Mucosa of descending colon (tissue), 3 donors: ENCODE data around the gene AGK. TPM values are rescaled to one million over a fixed set of nuclear protein-coding genes. Genes with fewer than 3 reads are reported as not detected.

ENCODE experiments used
- ATAC-seq: fragments of 200-7000 bp; cut with Tn5 transposase; one replicate; pipeline ENCODE4 v1.9.1; 2020; ENCODE audit warnings: mild to moderate bottlenecking, moderate library complexity
- DNase-seq, 3 donors: peaks; one replicate each; pipeline ENCODE4 v3.0.0-alpha.2; 2020
- H3K36me3 ChIP-seq: fragments of 200-600 bp; one replicate; pipeline ENCODE4 v1.8.0; 2021; ENCODE audit warnings: low read depth, mild to moderate bottlenecking
- H3K4me1 ChIP-seq: fragments of 200-600 bp; one replicate; pipeline ENCODE4 v1.8.0; 2021; ENCODE audit warnings: low read depth, mild to moderate bottlenecking
- H3K4me3 ChIP-seq: fragments of 200-600 bp; one replicate; pipeline ENCODE4 v1.8.0; 2021; ENCODE audit warnings: mild to moderate bottlenecking
- H3K9me3 ChIP-seq: fragments of 200-600 bp; one replicate; pipeline ENCODE4 v1.8.0; 2021; ENCODE audit warnings: mild to moderate bottlenecking
- intact Hi-C, 2 donors: fragments of 100-400 bp; cut with DNase I in 1 of 2; cut with micrococcal nuclease in 1 of 2; formaldehyde crosslinking; loops; one replicate each; pipeline versions ENCODE4 v1.11.0 to v1.11.1; 2022; cut with DNase I, micrococcal nuclease
- total RNA-seq, 3 donors: library from RNA; stranded (reverse); fragmentation: NEBNext Ultra II Directional in 2 of 3; extraction: Animal tissue kit (Norgen Biotek cat#: 25700) in 2 of 3; gene quantifications; one replicate each; pipeline versions ENCODE4 v1.2.1 to v1.2.4, GENCODE V29; 2021 to 2023
- TF ChIP-seq, protein P1 (sequence below): fragments of 200-600 bp; IDR thresholded peaks from one replicate; pipeline ENCODE4 v1.8.0; 2022; ENCODE audit warnings: antibody characterized with exemption, mild to moderate bottlenecking
- donor health status: DM: no; HTN: no; CAD: no; lungs with moderate emphysema.
- donor health status: DM: no; HTN: no; CAD: no.
- donor health status: DM: no; HTN: yes; CAD: no.

The AGK gene
- total RNA-seq, 3 donors from 2014 or later = 16.7 to 20.7 (median 17.6) TPM

DNA sequence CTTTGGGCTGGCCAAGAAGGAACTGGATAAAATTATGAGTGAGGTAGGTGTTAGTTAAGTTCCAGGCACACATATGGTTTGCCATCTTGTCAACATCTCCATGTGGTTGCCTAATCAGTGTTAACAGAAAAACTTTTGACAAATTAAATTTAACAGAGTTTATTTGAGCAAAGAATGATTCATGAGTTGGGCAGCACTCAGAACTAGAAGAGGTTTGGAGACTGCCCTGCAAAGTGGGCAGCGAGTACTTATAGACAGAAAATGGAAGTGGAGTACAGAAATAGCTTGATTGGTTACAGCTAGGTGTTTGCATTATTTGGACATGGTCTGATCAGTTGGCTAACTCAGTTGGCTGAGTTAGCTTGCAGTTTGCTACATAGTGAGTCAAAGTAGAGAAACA is 37.5 kb upstream of the AGK start:
- no peak for DNase-seq
- Histone ChIP-seq H3K9me3 (no peaks in the 10 kb centered on the region), H3K36me3 (no peaks in the 10 kb centered on the region), H3K4me1 (peaks cover 5% of the 10 kb centered on the region), H3K4me3 (no peak overlapping the region)
- TF ChIP-seq, protein P1, sequence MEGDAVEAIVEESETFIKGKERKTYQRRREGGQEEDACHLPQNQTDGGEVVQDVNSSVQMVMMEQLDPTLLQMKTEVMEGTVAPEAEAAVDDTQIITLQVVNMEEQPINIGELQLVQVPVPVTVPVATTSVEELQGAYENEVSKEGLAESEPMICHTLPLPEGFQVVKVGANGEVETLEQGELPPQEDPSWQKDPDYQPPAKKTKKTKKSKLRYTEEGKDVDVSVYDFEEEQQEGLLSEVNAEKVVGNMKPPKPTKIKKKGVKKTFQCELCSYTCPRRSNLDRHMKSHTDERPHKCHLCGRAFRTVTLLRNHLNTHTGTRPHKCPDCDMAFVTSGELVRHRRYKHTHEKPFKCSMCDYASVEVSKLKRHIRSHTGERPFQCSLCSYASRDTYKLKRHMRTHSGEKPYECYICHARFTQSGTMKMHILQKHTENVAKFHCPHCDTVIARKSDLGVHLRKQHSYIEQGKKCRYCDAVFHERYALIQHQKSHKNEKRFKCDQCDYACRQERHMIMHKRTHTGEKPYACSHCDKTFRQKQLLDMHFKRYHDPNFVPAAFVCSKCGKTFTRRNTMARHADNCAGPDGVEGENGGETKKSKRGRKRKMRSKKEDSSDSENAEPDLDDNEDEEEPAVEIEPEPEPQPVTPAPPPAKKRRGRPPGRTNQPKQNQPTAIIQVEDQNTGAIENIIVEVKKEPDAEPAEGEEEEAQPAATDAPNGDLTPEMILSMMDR = no peak
- ATAC-seq = no peak
- intact Hi-C loops = no loop called here

DNA sequence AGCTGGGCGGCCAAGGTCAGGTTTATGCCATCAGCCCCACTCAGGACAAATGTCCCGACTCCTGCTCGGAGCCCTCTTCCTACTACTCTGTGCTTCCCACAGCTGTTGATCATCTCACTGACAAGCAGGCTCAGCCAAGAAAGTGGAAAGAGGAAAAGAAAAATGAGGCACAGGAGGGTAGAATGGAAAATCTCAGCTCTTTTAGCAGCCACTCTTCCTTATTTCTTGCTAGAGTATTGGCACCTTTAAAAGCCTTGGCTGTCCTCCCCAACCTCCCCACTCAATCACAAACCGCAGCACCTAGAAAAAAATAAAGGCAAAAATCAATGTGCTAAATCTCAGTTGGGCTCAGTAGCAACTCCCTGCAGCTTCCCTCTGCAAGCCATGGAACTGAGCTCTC is 35.3 kb upstream of the AGK start:
- no peak for ATAC-seq

DNA sequence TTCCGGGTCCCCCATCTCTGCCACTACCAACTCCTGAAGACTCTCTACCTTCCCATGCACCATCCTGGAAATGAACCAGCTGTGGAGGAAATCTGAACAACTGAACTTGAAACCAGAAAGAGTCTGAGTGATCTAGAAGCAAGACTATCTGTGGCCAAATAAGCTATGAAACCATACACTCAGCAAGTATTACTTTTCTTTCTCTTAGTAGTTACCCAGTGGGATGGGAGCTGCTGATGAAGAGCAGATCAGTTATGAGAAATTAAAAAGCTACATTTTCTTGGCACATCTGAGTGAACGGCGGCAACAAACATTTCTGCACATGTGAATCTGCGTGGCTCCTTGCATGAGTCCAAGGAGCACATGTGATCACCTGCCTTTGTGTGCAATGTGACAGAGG is 31.6 kb upstream of the AGK start:
- Histone ChIP-seq H3K4me3 (no peak overlapping the region), H3K9me3 (no peaks in the 10 kb centered on the region), H3K4me1 (no peaks in the 10 kb centered on the region), H3K36me3 (no peaks in the 10 kb centered on the region)
- no peak for ATAC-seq
- no peak for DNase-seq
- intact Hi-C loops = no loop called here
- TF ChIP-seq, protein P1 = no peak

More for the DNA sequence above, 35.3 kb upstream of the AGK start:
- DNase-seq = no peak
- Histone ChIP-seq H3K4me1 (peaks cover 5% of the 10 kb centered on the region), H3K36me3 (no peaks in the 10 kb centered on the region), H3K9me3 (no peaks in the 10 kb centered on the region), H3K4me3 (no peak overlapping the region)
- intact Hi-C loops = no loop called here
- TF ChIP-seq, protein P1 = no peak

DNA sequence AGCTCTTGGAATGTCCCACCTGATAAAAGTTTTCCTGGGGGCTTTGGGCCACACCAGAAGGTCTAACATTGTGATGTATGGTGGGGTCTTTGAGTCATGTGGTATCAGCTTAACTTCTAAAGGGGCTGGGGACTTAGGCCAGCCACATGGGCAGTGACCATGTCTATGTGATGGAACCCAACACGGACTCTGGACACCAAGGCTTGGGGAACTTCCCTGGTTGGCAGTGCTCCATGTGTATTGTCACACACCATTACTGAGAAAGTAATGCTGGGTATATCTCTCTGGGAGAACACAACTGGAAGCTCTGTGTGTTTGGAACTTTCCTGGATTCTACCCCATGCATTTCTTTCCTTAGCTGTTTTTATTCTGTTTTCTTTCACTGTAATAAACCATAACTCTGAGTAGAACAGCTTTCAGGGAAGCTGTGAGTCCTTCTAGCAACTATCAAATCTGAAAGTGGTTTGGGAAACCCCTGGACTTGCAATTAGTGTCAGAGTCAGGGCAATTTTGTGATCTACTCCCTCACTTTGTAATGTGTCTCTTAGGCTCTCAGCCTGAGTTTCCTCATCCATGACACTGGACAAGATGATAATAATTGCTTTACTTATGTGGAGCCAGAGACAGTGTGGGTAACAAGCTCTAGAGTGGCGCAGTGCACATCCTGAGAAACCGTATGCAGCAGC is 28.4 kb upstream of the AGK start:
- no peaks in the 10 kb centered on the region for H3K36me3 ChIP-seq
- TF ChIP-seq, protein P1 = no peak
- intact Hi-C loops = no loop called here
- H3K4me3 ChIP-seq = no peak overlapping the region
- ATAC-seq (no peak), DNase-seq (no peak)
- no peaks in the 10 kb centered on the region for H3K9me3 ChIP-seq
- no peaks in the 10 kb centered on the region for H3K4me1 ChIP-seq

DNA sequence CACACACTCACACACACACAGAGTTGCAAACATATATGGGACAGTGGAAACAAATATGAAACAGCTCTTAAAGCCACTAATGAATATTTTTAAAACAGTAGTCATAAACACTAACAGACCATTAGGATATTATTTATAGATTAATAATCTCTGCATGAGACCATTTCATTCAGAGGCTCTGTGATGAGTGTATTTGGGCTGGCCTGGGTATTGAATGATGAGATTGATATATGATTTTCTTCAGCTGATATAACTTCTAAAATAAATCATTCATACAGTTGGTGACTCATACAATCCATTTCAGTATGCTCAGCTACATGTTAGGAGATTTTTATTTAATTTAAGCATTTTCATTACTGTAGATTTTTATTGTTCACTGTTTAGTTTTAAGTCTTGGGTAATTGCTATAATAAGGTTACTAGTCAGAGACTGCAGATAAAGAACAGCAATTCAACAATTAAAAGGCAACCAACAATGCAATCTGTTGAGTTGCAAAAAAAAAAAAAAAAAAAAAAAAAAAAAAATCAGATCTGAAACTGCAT is 25.2 kb upstream of the AGK start:
- intact Hi-C loops = no loop called here
- TF ChIP-seq, protein P1 = no peak

More for the DNA sequence above, 25.2 kb upstream of the AGK start:
- ATAC-seq = no peak
- Histone ChIP-seq H3K4me3 (no peak overlapping the region), H3K4me1 (no peaks in the 10 kb centered on the region), H3K36me3 (no peaks in the 10 kb centered on the region), H3K9me3 (no peaks in the 10 kb centered on the region)
- no peak for DNase-seq
